ENCODE measurements around the gene BLVRB.

GRCh38 chr19:40457953-40458596, 7.5 kb downstream of the BLVRB start:
- TF ChIP-seq CTCF (conservative IDR thresholded peaks at IDR 0.05; ENCODE audit: low read depth, low read length) (no peak), EZH2 (IDR thresholded peaks at IDR 0.05; ENCODE audit: low read length, unreplicated experiment) (no peak)

All from PC-3 (cell line).